AG08396 (cell line): ENCODE results near the gene ZC3H10.
"Not testable (repeated sequence)": the region's sequence is repeated elsewhere in the genome, so short reads cannot be mapped to it uniquely, and the experiment has no call there.

Experiments used
- DNase-seq: peaks from one replicate; pipeline ENCODE4 v3.0.0; 2012; ENCODE audit warnings: low spot score, mixed read lengths

The ZC3H10 gene

DNA sequence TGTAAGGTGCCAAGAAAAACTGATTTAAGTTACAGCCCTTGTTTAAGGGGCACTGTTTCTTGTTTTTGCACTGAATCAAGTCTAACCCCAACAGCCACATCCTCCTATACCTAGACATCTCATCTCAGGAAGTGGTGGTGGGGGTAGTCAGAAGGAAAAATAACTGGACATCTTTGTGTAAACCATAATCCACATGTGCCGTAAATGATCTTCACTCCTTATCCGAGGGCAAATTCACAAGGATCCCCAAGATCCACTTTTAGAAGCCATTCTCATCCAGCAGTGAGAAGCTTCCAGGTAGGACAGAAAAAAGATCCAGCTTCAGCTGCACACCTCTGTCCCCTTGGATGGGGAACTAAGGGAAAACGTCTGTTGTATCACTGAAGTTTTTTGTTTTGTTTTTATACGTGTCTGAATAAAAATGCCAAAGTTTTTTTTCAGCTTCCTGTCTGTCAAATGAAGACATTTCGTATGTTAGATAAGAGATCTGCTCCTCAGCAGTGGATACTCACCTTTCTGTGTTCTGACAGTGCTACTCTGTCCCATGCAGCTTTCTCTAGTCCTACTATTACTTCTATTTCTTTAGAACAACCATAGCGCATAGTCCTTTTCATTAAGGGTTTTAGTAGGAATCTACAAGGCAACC is 14.9 kb upstream of the ZC3H10 start:
- DNase-seq, result no peak

DNA sequence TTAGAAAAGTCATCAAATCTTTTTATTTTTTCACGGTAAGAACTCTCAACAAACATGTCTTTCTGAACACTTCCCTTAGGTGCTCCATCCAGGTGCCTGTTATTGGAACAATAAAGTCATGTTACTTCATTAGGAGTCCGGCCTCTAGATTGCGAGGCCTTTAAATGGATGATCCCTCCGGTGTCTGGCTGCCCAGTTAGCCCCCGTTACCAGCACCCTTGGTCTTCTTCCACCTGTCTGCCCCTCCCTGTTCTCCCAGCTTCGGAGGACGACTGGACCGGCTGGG is 14.3 kb upstream of the ZC3H10 start:
- no peak for DNase-seq

DNA sequence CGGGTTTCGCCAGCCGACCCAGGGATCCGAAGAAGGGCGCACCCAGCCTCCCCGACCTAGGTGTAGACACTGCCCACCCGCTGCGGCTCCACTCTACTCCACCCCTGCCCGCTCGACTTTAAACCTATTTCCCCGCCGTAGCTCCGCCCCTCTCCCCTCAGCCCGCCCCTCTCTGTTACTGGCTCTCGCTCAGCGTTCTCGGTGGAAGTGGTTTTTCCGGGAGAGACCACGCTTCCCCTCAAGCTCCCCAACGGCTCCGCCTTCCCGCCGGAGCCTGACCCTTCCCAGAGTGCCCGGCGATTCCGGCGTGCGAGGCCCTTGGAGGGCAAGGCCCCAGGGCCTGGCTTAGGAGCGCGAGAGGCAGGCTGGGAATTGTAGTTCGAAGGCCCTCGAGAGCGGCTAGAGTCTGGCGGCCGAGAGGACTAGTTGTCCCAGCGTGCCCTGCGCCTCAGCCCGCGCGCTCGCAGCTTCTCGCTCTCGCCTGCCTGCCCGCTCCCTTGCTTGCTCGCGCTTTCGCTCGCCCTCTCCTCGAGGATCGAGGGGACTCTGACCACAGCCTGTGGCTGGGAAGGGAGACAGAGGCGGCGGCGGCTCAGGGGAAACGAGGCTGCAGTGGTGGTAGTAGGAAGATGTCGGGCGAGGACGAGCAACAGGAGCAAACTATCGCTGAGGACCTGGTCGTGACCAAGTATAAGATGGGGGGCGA is 13.8 kb upstream of the ZC3H10 start, which contains the start of gene PA2G4:
Gene PA2G4, plus strand, starts transcription at position 451 of the 706 bp plus-strand sequence. Its CDS starts 179 bp downstream, at position 630.
- DNase-seq, result peak; percentile 95

DNA sequence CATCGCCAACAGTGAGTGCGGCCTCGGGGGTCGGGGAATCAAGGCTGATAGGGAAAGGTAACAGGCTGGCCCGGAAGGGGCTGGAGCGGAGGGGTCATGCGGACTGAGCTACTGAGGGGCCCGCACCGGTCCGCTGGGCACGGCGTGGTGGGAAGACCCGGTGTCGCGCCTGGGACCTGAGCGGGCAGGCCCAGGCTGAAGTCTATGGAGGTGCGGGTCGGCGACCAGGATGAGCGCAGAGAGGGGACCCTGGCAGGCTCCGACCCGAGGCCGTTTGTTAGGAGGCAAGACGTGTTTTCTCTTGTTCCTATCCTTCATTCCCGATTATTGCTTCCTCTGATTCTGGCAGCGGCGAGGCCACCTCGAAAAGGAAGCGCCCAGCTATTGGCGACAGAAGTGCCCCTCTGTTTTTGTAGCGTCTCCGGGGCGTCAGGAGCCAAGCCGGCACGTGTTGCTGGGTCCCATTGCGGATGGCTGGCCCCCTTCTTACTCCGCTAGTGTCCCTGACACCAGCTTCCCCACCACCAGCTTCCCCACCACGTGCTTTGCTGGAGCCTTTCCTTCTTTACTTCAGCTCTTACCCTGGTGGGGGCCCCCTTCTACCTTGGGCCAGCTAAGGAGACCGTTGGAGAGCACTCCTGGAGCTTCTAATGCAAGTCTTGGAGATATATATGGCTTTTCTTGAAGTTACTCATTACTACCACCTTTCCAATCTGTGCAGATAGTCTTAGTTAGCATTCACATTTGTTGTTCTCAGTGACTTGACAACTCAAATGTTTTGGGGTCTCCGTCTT is 13.1 kb upstream of the ZC3H10 start:
- no peak for DNase-seq

DNA sequence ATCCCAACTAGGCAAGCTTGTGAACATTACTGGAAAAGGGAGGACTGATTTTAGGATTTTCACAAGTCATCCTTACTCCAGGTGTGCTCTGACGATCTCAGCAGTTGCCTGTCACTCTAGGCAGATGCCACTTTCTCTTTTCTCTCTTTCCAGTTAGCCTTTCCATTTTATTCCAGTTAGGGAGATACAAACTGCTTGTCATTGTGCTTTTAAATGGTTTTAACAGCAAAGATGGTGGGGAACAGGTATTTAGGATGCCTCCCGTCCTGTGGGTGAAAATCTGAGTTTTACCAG is 12.5 kb upstream of the ZC3H10 start:
- DNase-seq, result no peak

DNA sequence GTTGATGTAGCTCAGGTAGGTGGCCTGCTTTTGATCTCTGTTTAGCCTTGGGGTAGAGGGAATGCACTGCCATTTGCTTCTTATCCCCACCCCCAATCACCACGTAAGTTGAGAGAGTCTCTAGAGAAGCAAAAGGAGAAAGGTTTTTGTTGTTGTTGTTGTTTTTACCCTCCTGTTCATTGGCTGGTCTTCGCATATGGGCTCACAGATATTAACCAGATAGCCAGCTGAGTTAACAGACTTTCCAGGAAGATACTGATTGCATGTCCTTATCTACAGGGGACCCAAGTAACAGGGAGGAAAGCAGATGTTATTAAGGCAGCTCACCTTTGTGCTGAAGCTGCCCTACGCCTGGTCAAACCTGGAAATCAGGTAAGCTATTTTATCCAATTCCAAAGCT is 10.8 kb upstream of the ZC3H10 start:
- no peak for DNase-seq

DNA sequence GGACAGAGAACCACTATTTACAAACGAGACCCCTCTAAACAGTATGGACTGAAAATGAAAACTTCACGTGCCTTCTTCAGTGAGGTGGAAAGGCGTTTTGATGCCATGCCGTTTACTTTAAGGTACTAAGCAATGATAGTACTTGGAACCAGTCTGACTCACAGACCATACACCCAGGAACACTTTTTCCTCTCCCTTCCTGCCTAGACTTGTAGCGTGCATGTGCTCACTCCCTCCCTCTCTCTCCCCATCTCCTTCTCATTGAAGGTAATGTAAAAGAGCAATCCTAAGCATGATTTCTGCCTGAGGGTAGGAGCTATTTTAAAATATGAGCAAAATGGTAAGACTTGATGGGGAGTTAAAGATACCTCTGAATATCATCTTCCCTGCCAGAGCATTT is 7.5 kb upstream of the ZC3H10 start:
- DNase-seq, result no peak

DNA sequence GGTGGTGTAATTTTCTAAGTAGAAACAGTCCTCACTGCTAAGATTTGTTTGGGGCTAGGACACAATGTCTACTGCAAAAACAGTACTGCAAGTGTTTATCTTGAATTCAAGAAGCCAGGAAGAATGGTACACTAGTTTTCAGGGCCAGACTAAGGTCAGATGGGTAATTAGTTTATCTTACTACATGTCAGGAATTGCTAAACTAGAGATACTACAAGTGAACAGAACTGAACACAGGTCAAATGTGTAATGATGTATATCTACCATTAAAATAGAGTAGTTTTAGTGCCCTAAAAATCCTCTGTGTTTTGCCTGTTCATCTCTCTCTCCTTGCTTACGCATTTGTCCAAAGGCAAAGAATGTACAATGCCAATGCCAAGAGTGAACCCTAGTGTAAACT is 4.0 kb upstream of the ZC3H10 start:
- DNase-seq, result no peak

DNA sequence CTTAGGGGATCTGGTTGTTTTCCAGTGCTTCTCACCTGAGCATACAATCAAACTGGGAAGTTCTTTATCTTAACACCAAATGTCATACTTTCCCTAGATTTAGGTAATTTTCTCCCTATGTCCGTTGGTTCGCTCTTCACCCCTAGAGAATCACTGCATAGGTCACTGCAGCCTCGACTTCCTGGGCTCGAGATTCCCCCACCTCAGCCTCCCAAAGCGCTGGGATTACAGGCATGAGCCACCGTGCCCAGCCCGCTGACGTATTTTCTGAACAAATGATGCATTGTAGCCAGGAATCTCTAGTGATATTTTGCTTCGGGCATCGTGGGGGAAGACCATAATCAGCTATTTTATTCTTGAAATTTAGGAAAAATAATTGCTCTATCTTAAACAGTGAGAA is 2.7 kb upstream of the ZC3H10 start:
- no peak for DNase-seq

DNA sequence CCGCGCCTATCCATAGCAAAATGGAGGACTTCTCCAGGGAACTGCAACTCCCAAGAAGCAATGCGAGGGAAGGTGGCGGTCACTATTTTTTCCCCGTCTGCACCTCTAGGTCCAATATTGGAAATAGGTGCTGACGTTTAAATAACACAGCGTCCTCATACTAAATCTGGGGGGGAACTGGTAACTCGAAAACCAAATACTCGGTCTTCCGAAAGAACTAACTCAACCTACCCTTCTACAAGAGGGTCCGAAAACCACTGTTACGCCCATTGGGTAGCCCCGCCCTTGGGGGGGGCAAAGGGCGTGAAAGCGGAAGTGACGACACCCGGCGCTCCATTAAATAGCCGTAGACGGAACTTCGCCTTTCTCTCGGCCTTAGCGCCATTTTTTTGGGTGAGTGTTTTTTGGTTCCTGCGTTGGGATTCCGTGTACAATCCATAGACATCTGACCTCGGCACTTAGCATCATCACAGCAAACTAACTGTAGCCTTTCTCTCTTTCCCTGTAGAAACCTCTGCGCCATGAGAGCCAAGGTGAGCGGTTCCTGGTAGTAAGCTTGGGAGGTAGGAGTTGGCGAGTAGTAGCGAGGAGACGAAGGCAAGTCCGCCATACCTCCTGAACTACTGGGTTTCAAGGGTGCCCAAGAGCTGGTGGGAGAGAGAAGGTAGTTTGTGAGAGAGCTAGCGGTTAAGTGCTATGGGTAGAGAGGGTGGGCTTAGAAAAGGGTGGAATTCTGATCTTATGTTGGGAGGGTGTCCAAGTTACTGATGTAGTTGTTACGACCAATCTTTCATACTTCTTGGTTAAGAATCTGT is 1.6 kb upstream of the ZC3H10 start, which contains the start of gene RPL41:
Gene RPL41, plus strand, starts transcription at position 367 of the 815 bp plus-strand sequence.
- DNase-seq, result peak; percentile 83

DNA sequence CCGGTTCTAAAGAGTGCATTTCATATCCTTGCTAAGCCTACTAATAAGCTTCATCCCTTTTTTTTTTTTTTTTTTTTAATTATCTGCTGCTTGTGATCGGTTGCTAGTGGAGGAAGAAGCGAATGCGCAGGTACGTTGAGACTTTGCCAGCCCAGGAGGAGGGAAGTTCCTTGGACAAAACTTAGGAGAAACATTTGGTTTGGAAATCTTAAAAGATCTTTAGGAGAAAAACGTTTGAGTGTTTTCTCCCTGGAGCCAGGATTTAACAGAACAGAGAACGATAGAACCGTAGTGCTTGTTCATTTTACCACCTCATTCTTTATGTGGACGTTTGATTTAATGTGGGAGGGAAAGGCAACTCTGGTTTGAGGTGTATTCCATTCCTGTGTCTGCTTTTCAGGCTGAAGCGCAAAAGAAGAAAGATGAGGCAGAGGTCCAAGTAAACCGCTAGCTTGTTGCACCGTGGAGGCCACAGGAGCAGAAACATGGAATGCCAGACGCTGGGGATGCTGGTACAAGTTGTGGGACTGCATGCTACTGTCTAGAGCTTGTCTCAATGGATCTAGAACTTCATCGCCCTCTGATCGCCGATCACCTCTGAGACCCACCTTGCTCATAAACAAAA is 872 bp upstream of the ZC3H10 start:
- not testable (repeated sequence) for DNase-seq

DNA sequence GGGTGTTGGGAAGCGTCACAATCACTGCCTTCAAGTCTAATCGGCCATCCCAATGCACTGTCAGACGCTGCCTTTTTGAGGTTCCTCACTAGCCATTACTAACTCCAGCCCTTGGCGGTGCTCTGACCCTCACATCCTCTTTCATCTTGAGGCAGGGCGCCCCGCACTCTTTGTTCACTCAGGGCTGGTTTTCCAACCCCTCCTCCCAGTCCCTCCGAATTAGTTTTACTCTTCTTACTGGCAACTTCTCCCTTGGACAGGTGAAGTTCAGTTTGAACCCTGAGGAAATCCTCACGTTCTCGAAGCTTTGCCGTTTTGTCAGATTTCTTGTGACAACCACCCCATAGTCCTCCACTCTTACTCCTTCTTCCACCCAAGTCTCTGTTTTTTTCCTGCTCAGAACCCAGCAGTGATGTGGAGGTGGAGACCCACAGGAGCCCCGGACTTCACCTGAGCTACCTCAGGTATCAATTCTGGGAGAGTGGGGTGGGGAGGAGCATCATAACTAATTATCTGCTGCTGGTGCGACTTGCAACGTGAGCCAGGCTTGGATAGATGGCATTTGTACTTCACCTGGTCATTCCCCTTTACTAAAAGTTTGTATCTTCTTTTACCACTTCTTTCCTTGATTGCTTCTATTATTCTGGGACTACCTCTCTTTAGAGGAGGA is 757 bp downstream of the ZC3H10 start:
- no peak for DNase-seq

DNA sequence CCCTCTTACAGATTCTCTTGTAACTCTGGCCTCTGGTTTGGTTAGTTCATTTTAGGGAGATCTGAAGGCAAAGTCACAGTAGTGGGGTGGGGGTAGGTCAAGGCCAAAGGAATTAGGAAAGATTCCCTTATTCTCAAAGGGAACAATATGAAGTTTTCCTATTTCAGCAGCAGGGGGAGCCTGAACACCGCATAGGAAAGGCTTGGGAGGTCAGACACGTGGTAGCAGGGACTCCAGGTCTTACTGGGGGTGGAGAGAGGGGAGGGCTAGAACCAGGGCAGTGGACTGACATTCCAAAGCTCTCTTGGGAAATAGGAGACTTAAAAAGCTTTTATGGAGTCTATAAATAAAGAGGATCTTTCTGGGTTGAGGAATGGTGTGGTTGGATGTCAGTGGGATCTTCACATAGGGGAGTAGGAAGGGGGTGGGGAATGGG is 1.3 kb downstream of the ZC3H10 start:
- DNase-seq, result peak; percentile 89

DNA sequence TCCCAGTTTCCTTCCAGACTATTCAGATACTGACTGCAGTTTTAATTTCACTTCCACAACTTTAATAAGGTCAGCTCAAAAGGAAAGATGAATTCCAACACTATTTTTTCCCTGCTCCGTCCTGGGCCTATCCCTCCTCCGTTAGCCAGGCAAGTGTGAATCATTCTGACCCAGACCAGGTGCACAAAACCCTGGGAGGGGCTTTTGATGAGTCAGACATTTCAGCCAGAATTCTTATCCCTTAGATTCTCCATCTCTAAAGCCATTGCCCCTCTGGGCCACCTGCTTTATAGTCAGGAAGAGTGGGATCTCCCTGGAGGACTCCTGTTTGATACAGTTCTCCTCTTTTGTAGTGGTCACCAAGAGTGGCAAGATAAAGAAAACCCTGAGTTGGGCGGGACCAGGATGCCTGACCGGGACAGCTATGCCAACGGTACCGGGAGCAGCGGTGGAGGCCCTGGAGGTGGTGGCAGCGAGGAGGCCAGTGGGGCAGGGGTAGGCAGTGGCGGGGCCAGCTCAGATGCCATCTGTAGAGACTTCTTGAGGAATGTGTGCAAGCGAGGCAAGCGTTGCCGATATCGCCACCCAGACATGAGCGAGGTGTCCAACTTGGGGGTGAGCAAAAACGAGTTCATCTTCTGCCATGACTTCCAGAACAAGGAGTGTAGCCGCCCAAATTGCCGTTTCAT is 2.2 kb downstream of the ZC3H10 start:
- no peak for DNase-seq

DNA sequence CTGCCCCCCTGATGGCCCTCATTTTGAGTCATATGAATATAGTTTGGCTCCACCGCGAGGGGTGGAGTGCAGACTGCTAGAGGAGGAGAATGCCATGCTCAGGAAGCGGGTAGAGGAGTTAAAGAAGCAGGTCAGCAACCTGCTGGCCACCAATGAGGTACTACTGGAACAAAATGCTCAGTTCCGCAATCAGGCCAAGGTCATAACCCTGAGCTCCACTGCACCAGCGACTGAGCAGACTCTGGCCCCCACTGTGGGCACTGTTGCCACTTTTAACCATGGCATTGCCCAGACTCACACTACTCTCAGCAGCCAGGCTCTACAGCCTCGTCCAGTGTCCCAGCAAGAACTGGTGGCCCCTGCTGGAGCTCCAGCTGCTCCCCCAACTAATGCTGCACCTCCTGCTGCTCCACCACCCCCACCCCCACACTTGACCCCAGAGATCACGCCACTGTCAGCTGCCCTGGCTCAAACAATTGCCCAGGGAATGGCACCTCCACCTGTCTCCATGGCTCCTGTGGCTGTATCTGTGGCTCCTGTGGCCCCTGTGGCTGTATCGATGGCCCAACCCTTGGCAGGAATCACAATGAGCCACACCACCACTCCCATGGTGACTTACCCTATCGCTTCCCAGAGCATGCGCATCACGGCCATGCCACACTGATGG is 3.3 kb downstream of the ZC3H10 start:
- DNase-seq, result no peak

DNA sequence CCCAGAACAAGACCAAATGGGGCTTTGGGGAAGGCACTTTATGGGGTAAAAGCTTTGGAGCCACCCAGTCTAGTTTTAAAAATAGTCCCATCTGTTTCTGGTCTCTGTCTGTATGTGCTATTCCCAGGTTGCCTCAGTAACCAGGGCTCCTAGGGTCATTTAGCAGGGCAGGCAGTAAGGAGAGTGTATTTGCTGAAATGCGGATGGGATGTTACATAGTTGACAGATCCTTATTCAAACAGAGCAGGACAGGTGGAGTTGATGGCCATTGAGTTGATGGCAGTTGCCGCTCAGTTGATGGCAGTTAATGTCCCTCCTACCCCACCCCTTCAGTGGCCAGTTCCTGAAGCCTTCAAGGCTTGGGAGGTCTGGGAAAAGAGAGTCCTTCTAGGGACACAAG is 4.6 kb downstream of the ZC3H10 start:
- no peak for DNase-seq

DNA sequence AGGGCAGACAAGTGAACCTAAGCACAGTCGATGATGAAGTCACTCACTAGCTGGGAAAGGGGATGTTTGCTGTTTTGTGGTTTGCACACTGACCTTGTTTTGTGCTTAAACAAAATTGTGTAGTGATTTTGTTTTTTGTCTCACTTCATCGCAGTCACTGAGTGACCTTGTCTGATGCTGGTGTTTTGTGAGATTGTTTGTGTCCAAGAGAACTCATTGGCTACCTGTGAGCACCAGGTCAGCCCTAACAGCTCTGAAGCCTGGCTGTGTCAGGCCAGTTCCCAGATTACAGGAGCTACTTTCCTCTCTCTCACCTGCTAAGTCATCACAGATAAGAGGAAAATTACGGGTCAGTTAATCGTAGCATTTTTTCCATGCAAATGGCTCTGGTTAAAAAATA is 6.1 kb downstream of the ZC3H10 start:
- DNase-seq, result no peak

DNA sequence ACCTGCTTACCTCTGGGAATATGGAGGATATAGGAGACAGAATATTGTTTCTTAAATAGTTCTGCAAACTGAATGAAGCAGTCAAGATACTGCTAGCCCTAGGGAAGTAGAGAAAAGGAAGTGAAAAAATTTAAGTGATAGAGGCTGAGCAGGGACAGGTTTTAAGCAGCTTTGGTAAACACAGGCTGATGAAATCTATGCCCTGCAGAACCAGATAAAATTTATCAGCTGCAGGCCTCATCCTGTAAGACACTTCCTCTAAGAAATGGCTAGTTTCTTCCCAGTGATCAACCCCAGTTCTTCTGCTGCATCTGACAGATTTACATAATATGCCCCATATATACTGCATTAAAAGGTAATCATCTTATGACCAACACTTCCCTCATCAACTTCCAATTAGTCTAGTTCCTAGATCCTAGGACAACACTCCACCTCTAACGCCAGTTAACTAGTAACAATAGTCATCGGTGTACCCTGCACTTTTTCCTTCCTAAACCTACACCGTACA is 8.7 kb downstream of the ZC3H10 start:
- no peak for DNase-seq

DNA sequence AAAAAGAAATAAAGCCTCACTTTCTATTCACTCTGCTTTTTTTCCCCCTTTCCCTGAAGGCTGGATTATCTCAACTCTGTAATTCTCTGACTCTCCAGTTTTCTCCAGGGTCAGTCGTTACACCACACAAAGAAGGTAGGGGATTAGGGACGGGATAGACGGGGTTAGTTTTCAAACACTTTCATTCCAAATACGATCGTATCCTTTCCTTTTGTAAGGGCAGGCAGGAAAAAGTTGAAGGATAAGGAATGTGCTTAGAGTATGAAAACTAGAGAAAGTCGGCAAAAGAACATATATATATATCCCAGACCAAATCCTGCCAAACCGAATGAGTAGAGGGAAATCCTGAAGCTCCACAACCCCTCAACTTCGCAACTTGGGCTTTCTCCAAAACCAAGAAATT is 9.4 kb downstream of the ZC3H10 start:
- no peak for DNase-seq
